GM23338 (cell line): ENCODE measurements around the gene KLHL25. TPM values are rescaled to one million over a fixed set of nuclear protein-coding genes. Genes with fewer than 3 reads are reported as not detected.

Experiments
- ATAC-seq: fragments of 200-7000 bp; cut with Tn5 transposase; 3 replicates; pipeline ENCODE4 v1.9.1; 2020
- DNase-seq: peaks from one replicate; pipeline ENCODE4 v3.0.0-alpha.2; 2015; ENCODE audit warnings: low spot score
- H2AFZ ChIP-seq: fragments of 200-600 bp; sonication (generic); 2 replicates; pipeline ENCODE4 v1.8.0; 2016; ENCODE audit warnings: antibody characterized with exemption, mild to moderate bottlenecking, moderate library complexity
- H3F3A ChIP-seq: fragments of 200-600 bp; sonication (generic); replicated peaks from 2 replicates; pipeline ENCODE4 v1.8.0; 2017; ENCODE audit warnings: antibody characterized with exemption, mixed run types, low read depth
- H3K27ac ChIP-seq: fragments of 200-600 bp; sonication (generic); 2 replicates; pipeline ENCODE4 v1.6.1; 2016; ENCODE audit warnings: low read depth
- H3K27me3 ChIP-seq: fragments of 200-600 bp; sonication (generic); 2 replicates; pipeline ENCODE4 v1.8.0; 2016; ENCODE audit warnings: mild to moderate bottlenecking, mixed run types, moderate library complexity; ENCODE audit not compliant: insufficient read depth
- H3K36me3 ChIP-seq: fragments of 200-600 bp; sonication (generic); 2 replicates; pipeline ENCODE4 v1.8.0; 2016; ENCODE audit warnings: mild to moderate bottlenecking; ENCODE audit not compliant: insufficient read depth
- H3K4me1 ChIP-seq: fragments of 200-600 bp; sonication (generic); 2 replicates; pipeline ENCODE4 v1.8.0; 2016; ENCODE audit warnings: mild to moderate bottlenecking, moderate library complexity; ENCODE audit not compliant: insufficient read depth
- H3K4me2 ChIP-seq: fragments of 200-600 bp; sonication (generic); 2 replicates; pipeline ENCODE4 v1.7.1; 2017; ENCODE audit warnings: mixed run types
- H3K4me3 ChIP-seq: fragments of 200-600 bp; sonication (generic); 2 replicates; pipeline ENCODE4 v1.6.1; 2016; ENCODE audit warnings: mixed run types
- H3K79me2 ChIP-seq: fragments of 200-600 bp; sonication (generic); replicated peaks from 2 replicates; pipeline ENCODE4 v1.8.0; 2017; ENCODE audit warnings: mild to moderate bottlenecking; ENCODE audit not compliant: insufficient read depth
- H3K9me2 ChIP-seq: fragments of 200-600 bp; sonication (generic); 2 replicates; pipeline ENCODE4 v1.8.0; 2017; ENCODE audit not compliant: insufficient read depth
- H4K20me1 ChIP-seq: fragments of 200-600 bp; sonication (generic); replicated peaks from 2 replicates; pipeline ENCODE4 v1.8.0; 2017; ENCODE audit warnings: mild to moderate bottlenecking; ENCODE audit not compliant: insufficient read depth
- H3K27ac Mint-ChIP-seq: 2 replicates; pipeline ENCODE4 v1.8.0; 2020; ENCODE audit warnings: inconsistent platforms, mild to moderate bottlenecking, moderate library complexity, mixed read lengths
- H3K27me3 Mint-ChIP-seq: 3 replicates; pipeline ENCODE4 v1.8.0; 2022; ENCODE audit warnings: low read depth, mild to moderate bottlenecking, moderate library complexity, mixed read lengths, inconsistent platforms; ENCODE audit not compliant: insufficient read depth, poor library complexity
- H3K36me3 Mint-ChIP-seq: 3 replicates; pipeline ENCODE4 v1.8.0; 2021; ENCODE audit warnings: low read depth, mild to moderate bottlenecking, inconsistent platforms, moderate library complexity, mixed read lengths
- H3K4me1 Mint-ChIP-seq: 3 replicates; pipeline ENCODE4 v1.8.0; 2020; ENCODE audit warnings: mild to moderate bottlenecking, inconsistent platforms, mixed read lengths
- H3K4me3 Mint-ChIP-seq: 3 replicates; pipeline ENCODE4 v1.8.0; 2021; ENCODE audit warnings: moderate library complexity, mild to moderate bottlenecking, inconsistent platforms, mixed read lengths
- H3K9me3 Mint-ChIP-seq: 3 replicates; pipeline ENCODE4 v1.8.0; 2020; ENCODE audit warnings: moderate library complexity, mild to moderate bottlenecking, inconsistent platforms, mixed read lengths
- CREB1 ChIP-seq: fragments of 250-450 bp; sonication (Bioruptor Pico); IDR thresholded peaks from 2 replicates; pipeline ENCODE4 v1.5.0; 2020; ENCODE audit warnings: low read depth, mild to moderate bottlenecking, moderate library complexity
- EZH2phosphoT487 ChIP-seq: fragments of 200-600 bp; sonication (generic); IDR thresholded peaks from one replicate; pipeline ENCODE4 v1.8.1; 2018; ENCODE audit warnings: antibody characterized with exemption; ENCODE audit not compliant: unreplicated experiment
- JUNB ChIP-seq: IDR thresholded peaks from one replicate; pipeline ENCODE4 v1.6.1; 2016; ENCODE audit warnings: antibody characterized with exemption; ENCODE audit not compliant: unreplicated experiment
- NANOG ChIP-seq: IDR thresholded peaks from 2 replicates; pipeline ENCODE4 v1.6.1; 2016; ENCODE audit warnings: antibody characterized with exemption, borderline replicate concordance
- ZNF331 ChIP-seq: fragments of 250-450 bp; sonication (Bioruptor Pico); IDR thresholded peaks from 2 replicates; pipeline ENCODE4 v1.5.0; 2020; ENCODE audit warnings: low read depth, mild to moderate bottlenecking, moderate library complexity
- polyA plus RNA-seq: library from polyadenylated mRNA; unstranded; fragments of >200 nt; fragmentation: Nextera tagmentation; extraction: Ambion mirVana; gene quantifications from 2 replicates; pipeline ENCODE4 v1.2.1, GENCODE V29; 2016
- total RNA-seq: library from RNA; depleted of rRNA; stranded (reverse); fragments of >200 nt; shearing (Covaris generic); gene quantifications from 2 replicates; pipeline ENCODE4 v1.2.3, GENCODE V29; 2014
- TF ChIP-seq, protein P1 (sequence below): fragments of 250-450 bp; sonication (Bioruptor Pico); IDR thresholded peaks from 2 replicates; pipeline ENCODE4 v1.5.0; 2020; ENCODE audit warnings: mild to moderate bottlenecking, moderate library complexity
- TF ChIP-seq, protein P2 (sequence below): IDR thresholded peaks from 2 replicates; pipeline ENCODE4 v1.6.1; 2016; ENCODE audit warnings: antibody characterized with exemption
- TF ChIP-seq, protein P3 (sequence below): IDR thresholded peaks from one replicate; pipeline ENCODE4 v1.6.1; 2018; ENCODE audit warnings: antibody characterized with exemption; ENCODE audit not compliant: unreplicated experiment

The KLHL25 gene
- total and polyA plus RNA-seq, 2 experiments from 2014 or later, result 5.2 to 28.5 TPM

DNA sequence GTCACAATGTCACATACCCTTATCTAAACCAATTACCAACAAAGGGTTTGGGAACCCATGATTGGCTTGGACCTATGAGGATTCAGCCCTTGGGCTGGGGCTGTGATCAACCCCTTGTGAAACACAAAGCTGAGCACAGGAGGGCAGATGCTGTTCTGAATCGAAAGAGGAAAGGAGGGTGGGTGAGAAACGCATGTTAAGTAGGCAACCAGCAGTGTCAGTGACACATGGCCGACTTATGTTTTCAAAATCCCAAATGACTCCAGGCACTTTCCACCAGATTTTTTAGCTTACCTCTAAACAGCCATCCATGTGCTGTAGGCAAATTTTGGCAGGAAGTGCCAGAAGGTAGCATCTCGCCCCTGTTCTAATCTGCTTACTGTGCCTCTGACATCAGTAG is 34.1 kb upstream of the KLHL25 start:
- no peaks in the 10 kb centered on the region for H3K36me3 ChIP-seq
- Mint-ChIP-seq H3K4me1 (peaks cover 2% of the 10 kb centered on the region; the same call in 1 of the 3 replicates), H3K27ac (no peak overlapping the region), H3K27me3 (peaks cover 10% of the 10 kb centered on the region), H3K9me3 (no peaks in the 10 kb centered on the region), H3K4me3 (no peak overlapping the region), H3K36me3 (no peaks in the 10 kb centered on the region; the same call in 2 of the 3 replicates)
- no peaks in the 10 kb centered on the region for H3F3A ChIP-seq
- no peaks in the 10 kb centered on the region for H3K27me3 ChIP-seq
- H3K27ac ChIP-seq, result no peak overlapping the region
- H3K4me1 ChIP-seq, result no peaks in the 10 kb centered on the region
- no peaks in the 10 kb centered on the region for H3K79me2 ChIP-seq
- no peak overlapping the region for H3K4me3 ChIP-seq
- H3K4me2 ChIP-seq, result no peak overlapping the region
- ATAC-seq, result no peak
- H4K20me1 ChIP-seq, result no peaks in the 10 kb centered on the region
- H2AFZ ChIP-seq, result no peak overlapping the region
- TF ChIP-seq CREB1 (CRISPR knock-in tag) (no peak), ZNF331 (CRISPR knock-in tag) (no peak), EZH2phosphoT487 (no peak), JUNB (no peak), NANOG (no peak)
- TF ChIP-seq, protein P1, sequence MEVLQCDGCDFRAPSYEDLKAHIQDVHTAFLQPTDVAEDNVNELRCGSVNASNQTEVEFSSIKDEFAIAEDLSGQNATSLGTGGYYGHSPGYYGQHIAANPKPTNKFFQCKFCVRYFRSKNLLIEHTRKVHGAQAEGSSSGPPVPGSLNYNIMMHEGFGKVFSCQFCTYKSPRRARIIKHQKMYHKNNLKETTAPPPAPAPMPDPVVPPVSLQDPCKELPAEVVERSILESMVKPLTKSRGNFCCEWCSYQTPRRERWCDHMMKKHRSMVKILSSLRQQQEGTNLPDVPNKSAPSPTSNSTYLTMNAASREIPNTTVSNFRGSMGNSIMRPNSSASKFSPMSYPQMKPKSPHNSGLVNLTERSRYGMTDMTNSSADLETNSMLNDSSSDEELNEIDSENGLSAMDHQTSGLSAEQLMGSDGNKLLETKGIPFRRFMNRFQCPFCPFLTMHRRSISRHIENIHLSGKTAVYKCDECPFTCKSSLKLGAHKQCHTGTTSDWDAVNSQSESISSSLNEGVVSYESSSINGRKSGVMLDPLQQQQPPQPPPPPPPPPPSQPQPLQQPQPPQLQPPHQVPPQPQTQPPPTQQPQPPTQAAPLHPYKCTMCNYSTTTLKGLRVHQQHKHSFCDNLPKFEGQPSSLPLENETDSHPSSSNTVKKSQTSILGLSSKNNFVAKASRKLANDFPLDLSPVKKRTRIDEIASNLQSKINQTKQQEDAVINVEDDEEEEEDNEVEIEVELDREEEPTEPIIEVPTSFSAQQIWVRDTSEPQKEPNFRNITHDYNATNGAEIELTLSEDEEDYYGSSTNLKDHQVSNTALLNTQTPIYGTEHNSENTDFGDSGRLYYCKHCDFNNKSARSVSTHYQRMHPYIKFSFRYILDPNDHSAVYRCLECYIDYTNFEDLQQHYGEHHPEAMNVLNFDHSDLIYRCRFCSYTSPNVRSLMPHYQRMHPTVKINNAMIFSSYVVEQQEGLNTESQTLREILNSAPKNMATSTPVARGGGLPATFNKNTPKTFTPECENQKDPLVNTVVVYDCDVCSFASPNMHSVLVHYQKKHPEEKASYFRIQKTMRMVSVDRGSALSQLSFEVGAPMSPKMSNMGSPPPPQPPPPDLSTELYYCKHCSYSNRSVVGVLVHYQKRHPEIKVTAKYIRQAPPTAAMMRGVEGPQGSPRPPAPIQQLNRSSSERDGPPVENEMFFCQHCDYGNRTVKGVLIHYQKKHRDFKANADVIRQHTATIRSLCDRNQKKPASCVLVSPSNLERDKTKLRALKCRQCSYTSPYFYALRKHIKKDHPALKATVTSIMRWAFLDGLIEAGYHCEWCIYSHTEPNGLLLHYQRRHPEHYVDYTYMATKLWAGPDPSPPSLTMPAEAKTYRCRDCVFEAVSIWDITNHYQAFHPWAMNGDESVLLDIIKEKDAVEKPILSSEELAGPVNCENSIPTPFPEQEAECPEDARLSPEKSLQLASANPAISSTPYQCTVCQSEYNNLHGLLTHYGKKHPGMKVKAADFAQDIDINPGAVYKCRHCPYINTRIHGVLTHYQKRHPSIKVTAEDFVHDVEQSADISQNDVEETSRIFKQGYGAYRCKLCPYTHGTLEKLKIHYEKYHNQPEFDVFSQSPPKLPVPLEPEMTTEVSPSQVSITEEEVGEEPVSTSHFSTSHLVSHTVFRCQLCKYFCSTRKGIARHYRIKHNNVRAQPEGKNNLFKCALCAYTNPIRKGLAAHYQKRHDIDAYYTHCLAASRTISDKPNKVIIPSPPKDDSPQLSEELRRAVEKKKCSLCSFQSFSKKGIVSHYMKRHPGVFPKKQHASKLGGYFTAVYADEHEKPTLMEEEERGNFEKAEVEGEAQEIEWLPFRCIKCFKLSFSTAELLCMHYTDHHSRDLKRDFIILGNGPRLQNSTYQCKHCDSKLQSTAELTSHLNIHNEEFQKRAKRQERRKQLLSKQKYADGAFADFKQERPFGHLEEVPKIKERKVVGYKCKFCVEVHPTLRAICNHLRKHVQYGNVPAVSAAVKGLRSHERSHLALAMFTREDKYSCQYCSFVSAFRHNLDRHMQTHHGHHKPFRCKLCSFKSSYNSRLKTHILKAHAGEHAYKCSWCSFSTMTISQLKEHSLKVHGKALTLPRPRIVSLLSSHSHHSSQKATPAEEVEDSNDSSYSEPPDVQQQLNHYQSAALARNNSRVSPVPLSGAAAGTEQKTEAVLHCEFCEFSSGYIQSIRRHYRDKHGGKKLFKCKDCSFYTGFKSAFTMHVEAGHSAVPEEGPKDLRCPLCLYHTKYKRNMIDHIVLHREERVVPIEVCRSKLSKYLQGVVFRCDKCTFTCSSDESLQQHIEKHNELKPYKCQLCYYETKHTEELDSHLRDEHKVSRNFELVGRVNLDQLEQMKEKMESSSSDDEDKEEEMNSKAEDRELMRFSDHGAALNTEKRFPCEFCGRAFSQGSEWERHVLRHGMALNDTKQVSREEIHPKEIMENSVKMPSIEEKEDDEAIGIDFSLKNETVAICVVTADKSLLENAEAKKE (CRISPR knock-in tag), result no peak
- TF ChIP-seq, protein P2, sequence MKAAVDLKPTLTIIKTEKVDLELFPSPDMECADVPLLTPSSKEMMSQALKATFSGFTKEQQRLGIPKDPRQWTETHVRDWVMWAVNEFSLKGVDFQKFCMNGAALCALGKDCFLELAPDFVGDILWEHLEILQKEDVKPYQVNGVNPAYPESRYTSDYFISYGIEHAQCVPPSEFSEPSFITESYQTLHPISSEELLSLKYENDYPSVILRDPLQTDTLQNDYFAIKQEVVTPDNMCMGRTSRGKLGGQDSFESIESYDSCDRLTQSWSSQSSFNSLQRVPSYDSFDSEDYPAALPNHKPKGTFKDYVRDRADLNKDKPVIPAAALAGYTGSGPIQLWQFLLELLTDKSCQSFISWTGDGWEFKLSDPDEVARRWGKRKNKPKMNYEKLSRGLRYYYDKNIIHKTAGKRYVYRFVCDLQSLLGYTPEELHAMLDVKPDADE, result no peak
- TF ChIP-seq, protein P3, sequence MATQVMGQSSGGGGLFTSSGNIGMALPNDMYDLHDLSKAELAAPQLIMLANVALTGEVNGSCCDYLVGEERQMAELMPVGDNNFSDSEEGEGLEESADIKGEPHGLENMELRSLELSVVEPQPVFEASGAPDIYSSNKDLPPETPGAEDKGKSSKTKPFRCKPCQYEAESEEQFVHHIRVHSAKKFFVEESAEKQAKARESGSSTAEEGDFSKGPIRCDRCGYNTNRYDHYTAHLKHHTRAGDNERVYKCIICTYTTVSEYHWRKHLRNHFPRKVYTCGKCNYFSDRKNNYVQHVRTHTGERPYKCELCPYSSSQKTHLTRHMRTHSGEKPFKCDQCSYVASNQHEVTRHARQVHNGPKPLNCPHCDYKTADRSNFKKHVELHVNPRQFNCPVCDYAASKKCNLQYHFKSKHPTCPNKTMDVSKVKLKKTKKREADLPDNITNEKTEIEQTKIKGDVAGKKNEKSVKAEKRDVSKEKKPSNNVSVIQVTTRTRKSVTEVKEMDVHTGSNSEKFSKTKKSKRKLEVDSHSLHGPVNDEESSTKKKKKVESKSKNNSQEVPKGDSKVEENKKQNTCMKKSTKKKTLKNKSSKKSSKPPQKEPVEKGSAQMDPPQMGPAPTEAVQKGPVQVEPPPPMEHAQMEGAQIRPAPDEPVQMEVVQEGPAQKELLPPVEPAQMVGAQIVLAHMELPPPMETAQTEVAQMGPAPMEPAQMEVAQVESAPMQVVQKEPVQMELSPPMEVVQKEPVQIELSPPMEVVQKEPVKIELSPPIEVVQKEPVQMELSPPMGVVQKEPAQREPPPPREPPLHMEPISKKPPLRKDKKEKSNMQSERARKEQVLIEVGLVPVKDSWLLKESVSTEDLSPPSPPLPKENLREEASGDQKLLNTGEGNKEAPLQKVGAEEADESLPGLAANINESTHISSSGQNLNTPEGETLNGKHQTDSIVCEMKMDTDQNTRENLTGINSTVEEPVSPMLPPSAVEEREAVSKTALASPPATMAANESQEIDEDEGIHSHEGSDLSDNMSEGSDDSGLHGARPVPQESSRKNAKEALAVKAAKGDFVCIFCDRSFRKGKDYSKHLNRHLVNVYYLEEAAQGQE, result no peak
- H3K9me2 ChIP-seq, result no peaks in the 10 kb centered on the region
- no peak for DNase-seq
